ENCODE measurements around the gene SMG6. TPM values are rescaled to one million over a fixed set of nuclear protein-coding genes. Genes with fewer than 3 reads are reported as not detected.
A peak's percentile ranks its signal among the peaks of the same experiment; 100 is the strongest.

Gene SMG6
- total and polyA plus RNA-seq, 2 of the 13 experiments (the other 11 are each of a cell fraction or from before 2014, with no cell fraction given): 4.6 to 14.6 TPM

DNA sequence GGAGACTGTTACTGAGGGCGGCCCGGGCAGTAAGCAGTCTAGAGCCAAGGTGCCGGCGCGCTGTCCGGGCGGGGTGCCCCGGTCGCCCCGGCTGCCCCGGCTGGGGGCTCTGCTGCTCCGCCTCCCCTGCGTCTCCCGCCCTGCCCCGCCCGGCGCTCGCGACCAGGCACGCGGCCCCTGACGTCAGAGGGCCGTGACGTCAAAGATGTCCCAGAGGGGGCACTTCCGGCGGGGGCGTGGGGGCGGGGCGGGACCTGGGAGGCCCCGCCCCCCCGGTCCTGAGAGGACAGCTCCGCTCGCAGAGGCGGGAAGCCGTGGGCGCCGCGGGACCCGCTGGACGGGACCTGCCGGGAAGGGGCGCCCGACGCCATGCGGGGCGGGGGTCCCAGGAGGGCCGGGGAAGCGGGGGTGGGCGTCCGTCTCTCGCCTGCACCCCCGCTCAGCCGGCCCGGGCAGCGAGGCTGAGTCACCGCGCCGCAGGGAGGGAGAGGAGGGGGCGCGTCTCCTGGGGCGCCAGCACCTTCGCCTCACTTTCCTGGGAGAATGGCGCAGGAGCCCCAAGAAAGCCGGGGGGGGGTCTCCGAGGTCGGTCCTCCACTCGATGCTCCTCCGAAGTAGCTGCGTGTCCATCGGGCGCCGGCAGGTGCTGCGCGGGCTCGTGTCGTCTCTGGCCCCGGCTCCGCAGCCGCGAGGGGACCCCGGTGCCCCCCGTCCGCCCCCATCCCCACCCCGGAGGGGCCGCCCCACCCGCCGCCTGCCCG, 253.1 kb downstream of the SMG6 start (continued):
- TF ChIP-seq, protein P1, sequence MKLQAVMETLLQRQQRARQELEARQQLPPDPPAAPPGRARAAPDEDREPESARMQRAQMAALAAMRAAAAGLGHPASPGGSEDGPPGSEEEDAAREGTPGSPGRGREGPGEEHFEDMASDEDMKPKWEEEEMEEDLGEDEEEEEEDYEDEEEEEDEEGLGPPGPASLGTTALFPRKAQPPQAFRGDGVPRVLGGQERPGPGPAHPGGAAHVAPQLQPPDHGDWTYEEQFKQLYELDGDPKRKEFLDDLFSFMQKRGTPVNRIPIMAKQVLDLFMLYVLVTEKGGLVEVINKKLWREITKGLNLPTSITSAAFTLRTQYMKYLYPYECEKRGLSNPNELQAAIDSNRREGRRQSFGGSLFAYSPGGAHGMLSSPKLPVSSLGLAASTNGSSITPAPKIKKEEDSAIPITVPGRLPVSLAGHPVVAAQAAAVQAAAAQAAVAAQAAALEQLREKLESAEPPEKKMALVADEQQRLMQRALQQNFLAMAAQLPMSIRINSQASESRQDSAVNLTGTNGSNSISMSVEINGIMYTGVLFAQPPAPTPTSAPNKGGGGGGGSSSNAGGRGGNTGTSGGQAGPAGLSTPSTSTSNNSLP (IDR thresholded peaks at IDR 0.05; ENCODE audit: low read depth, low read length): no peak
- TF ChIP-seq ZNF569 (CRISPR knock-in tag; IDR thresholded peaks at IDR 0.05; ENCODE audit: borderline replicate concordance) (no peak), SALL1 (CRISPR knock-in tag; IDR thresholded peaks at IDR 0.05) (no peak), HNRNPL (IDR thresholded peaks at IDR 0.05; ENCODE audit: low read depth, low read length) (no peak), ATF7 (IDR thresholded peaks at IDR 0.05) (no peak), ATF7 (CRISPR knock-in tag; IDR thresholded peaks at IDR 0.05) (no peak), ZNF550 (CRISPR knock-in tag; IDR thresholded peaks at IDR 0.05; ENCODE audit: borderline replicate concordance) (no peak), ZNF34 (CRISPR knock-in tag; IDR thresholded peaks at IDR 0.05; ENCODE audit: borderline replicate concordance) (no peak), TIGD3 (CRISPR knock-in tag; IDR thresholded peaks at IDR 0.05; ENCODE audit: borderline replicate concordance) (no peak), NCOA1 (CRISPR knock-in tag; IDR thresholded peaks at IDR 0.05) (no peak), IRF1 (CRISPR knock-in tag; IDR thresholded peaks at IDR 0.05; ENCODE audit: low read depth) (no peak), ZNF292 (CRISPR knock-in tag; IDR thresholded peaks at IDR 0.05; ENCODE audit: borderline replicate concordance, low read depth) (no peak), GMEB1 (CRISPR knock-in tag; IDR thresholded peaks at IDR 0.05; ENCODE audit: borderline replicate concordance) (no peak), REL (CRISPR knock-in tag; conservative IDR thresholded peaks at IDR 0.05) (no peak), MXD4 (CRISPR knock-in tag; IDR thresholded peaks at IDR 0.05) (no peak), ZFP36L2 (CRISPR knock-in tag; IDR thresholded peaks at IDR 0.05) (no peak), MAZ (IDR thresholded peaks at IDR 0.05; ENCODE audit: borderline replicate concordance, low read depth, low read length) (peak; percentile 45; the same call in 1 of the 2 replicates), MAZ (CRISPR knock-in tag; IDR thresholded peaks at IDR 0.05; ENCODE audit: low read depth) (no peak; the same call in 1 of the 2 replicates), ARNTL (CRISPR knock-in tag; IDR thresholded peaks at IDR 0.05) (no peak), FOXJ3 (CRISPR knock-in tag; IDR thresholded peaks at IDR 0.05; ENCODE audit: borderline replicate concordance) (no peak)
- TF ChIP-seq, protein P2, sequence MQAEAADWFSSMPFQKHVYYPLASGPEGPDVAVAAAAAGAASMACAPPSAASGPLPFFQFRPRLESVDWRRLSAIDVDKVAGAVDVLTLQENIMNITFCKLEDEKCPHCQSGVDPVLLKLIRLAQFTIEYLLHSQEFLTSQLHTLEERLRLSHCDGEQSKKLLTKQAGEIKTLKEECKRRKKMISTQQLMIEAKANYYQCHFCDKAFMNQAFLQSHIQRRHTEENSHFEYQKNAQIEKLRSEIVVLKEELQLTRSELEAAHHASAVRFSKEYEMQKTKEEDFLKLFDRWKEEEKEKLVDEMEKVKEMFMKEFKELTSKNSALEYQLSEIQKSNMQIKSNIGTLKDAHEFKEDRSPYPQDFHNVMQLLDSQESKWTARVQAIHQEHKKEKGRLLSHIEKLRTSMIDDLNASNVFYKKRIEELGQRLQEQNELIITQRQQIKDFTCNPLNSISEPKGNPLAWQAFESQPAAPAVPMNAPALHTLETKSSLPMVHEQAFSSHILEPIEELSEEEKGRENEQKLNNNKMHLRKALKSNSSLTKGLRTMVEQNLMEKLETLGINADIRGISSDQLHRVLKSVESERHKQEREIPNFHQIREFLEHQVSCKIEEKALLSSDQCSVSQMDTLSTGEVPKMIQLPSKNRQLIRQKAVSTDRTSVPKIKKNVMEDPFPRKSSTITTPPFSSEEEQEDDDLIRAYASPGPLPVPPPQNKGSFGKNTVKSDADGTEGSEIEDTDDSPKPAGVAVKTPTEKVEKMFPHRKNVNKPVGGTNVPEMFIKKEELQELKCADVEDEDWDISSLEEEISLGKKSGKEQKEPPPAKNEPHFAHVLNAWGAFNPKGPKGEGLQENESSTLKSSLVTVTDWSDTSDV (CRISPR knock-in tag; IDR thresholded peaks at IDR 0.05): no peak

Data from HepG2 (cell line).